AG09319 (cell line): ENCODE measurements around the gene CUBN.

Experiments used
- DNase-seq: peaks from one replicate; pipeline ENCODE4 v3.0.0-alpha.2; 2010; ENCODE audit warnings: low read depth; ENCODE audit errors: extremely low read depth
- CTCF ChIP-seq: IDR thresholded peaks from 2 replicates; pipeline ENCODE4 v1.5.1; 2011; ENCODE audit warnings: low read depth, mild to moderate bottlenecking, inconsistent platforms, low read length, moderate library complexity

Gene CUBN

GRCh38 chr10:16867556-16867955 is 262.1 kb downstream of the CUBN start:
- TF ChIP-seq CTCF, result no peak
- DNase-seq, result no peak

DNA sequence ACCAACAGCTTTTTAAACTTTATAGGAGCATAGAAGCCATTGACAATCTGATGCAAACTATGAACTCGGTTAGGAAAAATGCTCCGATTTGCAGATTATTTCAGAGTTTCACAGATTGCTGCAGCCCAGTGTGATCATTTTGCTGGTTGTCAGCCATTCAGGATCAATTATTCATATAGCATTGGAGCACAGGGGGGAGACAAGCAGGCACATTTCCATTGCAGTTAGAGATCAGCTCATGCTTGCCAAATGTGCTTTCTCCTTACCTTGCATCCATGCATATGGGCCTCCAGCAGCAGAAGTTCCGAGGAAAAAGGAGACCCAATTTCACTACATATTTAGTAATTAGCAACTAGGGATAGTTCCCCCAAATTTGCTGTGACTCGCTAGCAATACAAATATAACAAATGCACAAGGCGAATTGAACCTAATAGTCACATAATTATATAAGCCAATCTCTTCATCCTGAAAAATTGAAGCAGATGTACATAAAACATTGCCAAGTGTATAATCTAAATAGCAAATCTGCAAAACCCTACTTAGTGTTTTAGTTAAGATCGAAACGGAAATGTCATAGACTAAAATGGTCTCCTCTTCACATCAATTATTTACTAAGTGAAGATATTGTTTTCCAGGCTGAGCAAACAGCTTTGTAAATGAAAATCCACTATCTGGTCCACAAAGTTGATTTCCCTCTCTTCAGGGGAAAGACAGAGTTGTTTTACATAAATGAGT is 262.9 kb downstream of the CUBN start:
- TF ChIP-seq CTCF, result no peak
- DNase-seq, result no peak

DNA sequence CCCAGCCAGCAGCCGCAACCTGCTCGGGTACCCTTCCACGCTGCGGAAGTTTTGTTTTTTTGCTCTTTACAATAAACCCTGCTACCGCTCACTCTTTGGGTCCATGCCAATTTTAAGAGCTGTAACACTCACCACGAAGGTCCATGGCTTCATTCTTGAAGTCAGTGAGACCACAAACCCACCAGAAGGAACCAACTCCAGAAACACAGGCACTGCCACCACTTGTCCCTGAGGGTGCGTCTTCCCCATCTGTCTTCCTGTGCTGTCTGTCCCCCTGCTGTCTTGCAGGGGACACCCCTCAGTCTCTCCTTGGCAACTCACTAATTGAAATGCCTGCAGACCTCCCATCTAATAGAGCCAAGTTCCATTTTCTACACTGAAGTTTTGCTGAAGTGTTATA is 263.8 kb downstream of the CUBN start:
- no peak for DNase-seq
- no peak for TF ChIP-seq CTCF

DNA sequence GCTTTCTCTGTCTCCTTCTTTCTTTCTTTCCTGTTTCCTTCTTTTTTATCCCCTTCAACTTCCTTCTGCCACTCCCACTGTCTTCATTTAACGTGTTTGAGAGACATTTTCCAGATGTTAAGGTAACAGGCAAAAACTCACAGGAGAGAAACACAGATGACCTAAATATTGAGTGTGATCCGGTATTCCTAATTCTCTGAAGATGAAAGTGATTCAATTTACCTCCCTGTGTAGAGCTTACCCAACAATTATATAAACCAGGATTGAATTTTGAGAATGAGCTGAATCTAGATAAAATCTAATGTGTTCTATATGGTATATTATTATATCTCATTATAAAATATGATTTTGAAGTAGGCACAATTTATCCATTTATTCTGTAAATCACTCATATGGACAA is 265.8 kb downstream of the CUBN start:
- TF ChIP-seq CTCF, result no peak

GRCh38 chr10:16857419-16857818 is 272.2 kb downstream of the CUBN start:
- no peak for DNase-seq
- no peak for TF ChIP-seq CTCF

More for the DNA sequence above, 265.8 kb downstream of the CUBN start:
- no peak for DNase-seq

GRCh38 chr10:16856567-16856966 is 273.0 kb downstream of the CUBN start:
- no peak for TF ChIP-seq CTCF
- DNase-seq, result no peak

- TF ChIP-seq CTCF, result no peak
- DNase-seq, result no peak
Observed at GRCh38 chr10:16856092-16856491, 273.5 kb downstream of the CUBN start.
